ENCODE measurements around the gene ETV7. TPM values are rescaled to one million over a fixed set of nuclear protein-coding genes. Genes with fewer than 3 reads are reported as not detected.

The ETV7 gene
- total RNA-seq, 4 donors from 2014 or later = 1.3 to 1.5 TPM; not detected in 2

- ATAC-seq = no peak
- 60 to 91% methylated on average over 1 to 2 of the region's 3 CpGs for WGBS, 2 donors (ENCODE audit: low coverage in 1 of 2)
- Histone ChIP-seq H3K27me3 (peaks cover 49% of the 10 kb centered on the region), H3K9me3 (no peaks in the 10 kb centered on the region), H3K27ac (no peak within 1 kb of the TSS), H3K4me1 (peaks cover 0 to 12% (median 0%) of the 10 kb centered on the region in 3 donors), H3K4me3 (no peak within 1 kb of the TSS), H3K36me3 (no peaks in the 10 kb centered on the region)
- no peak for TF ChIP-seq EP300 (IDR thresholded peaks at IDR 0.05)
- no peak for TF ChIP-seq POLR2AphosphoS5 (IDR thresholded peaks at IDR 0.05)
- TF ChIP-seq, protein P1, sequence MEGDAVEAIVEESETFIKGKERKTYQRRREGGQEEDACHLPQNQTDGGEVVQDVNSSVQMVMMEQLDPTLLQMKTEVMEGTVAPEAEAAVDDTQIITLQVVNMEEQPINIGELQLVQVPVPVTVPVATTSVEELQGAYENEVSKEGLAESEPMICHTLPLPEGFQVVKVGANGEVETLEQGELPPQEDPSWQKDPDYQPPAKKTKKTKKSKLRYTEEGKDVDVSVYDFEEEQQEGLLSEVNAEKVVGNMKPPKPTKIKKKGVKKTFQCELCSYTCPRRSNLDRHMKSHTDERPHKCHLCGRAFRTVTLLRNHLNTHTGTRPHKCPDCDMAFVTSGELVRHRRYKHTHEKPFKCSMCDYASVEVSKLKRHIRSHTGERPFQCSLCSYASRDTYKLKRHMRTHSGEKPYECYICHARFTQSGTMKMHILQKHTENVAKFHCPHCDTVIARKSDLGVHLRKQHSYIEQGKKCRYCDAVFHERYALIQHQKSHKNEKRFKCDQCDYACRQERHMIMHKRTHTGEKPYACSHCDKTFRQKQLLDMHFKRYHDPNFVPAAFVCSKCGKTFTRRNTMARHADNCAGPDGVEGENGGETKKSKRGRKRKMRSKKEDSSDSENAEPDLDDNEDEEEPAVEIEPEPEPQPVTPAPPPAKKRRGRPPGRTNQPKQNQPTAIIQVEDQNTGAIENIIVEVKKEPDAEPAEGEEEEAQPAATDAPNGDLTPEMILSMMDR (IDR thresholded peaks at IDR 0.05) = no peak
- no peak for TF ChIP-seq POLR2A (IDR thresholded peaks at IDR 0.05)
These were observed 50.7 kb downstream of the ETV7 start, which contains the start of gene BNIP5 for GRCh38 chr6:36336779-36337241. Gene BNIP5, minus strand, starts transcription at chr6:36336888. Its CDS starts 6,198 bp downstream, at chr6:36330690.

DNA sequence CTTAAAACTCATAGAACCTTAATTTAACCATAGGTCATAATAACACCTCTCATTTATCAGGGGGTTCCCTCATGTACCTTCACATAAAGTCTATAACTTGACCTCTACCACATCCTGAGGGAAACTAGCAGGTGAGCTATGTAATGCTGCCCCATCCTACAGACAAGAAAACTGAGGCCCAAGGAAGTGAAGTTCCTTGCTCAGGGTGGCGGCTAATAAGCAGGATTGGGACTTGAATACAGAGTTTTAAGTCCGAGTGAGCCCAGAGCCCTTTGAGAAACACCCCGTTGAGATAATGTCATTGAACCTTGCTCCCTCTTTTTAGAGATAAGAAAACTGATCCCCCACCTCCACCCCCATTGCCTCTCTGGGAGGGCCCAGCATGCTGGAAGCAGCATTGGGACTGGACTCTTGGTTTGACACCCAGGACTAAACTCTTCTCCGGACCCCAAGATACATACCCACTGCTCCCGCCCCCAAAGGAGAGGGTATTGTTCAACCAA lies 51.2 kb downstream of the ETV7 start:
- no peaks in the 10 kb centered on the region for H3K9me3 ChIP-seq
- no peak for TF ChIP-seq EP300 (IDR thresholded peaks at IDR 0.05)
- no peak for TF ChIP-seq POLR2AphosphoS5 (IDR thresholded peaks at IDR 0.05)
- TF ChIP-seq, protein P1 (IDR thresholded peaks at IDR 0.05) = no peak
- no peak for TF ChIP-seq POLR2A (IDR thresholded peaks at IDR 0.05)
- no peaks in the 10 kb centered on the region for H3K36me3 ChIP-seq
- H3K27me3 ChIP-seq = peaks cover 46% of the 10 kb centered on the region
- WGBS, 2 donors (ENCODE audit: low coverage in 1 of 2) = 87 to 100% methylated on average over 2 to 3 of the region's 5 CpGs
- H3K27ac ChIP-seq = no peak overlapping the region
- no peak for ATAC-seq
- peaks cover 0 to 8% (median 0%) of the 10 kb centered on the region in 3 donors for H3K4me1 ChIP-seq
- H3K4me3 ChIP-seq = no peak overlapping the region

GRCh38 chr6:36335465-36336207 lies 51.8 kb downstream of the ETV7 start:
- Histone ChIP-seq H3K36me3 (no peaks in the 10 kb centered on the region), H3K27ac (no peak overlapping the region), H3K9me3 (no peaks in the 10 kb centered on the region), H3K27me3 (peaks cover 47% of the 10 kb centered on the region), H3K4me3 (no peak overlapping the region), H3K4me1 (peaks cover 0 to 2% (median 0%) of the 10 kb centered on the region in 3 donors)
- WGBS, 2 donors (ENCODE audit: low coverage in 1 of 2) = 87 to 93% methylated on average over 8 to 11 of the region's 14 CpGs
- no peak for ATAC-seq
- TF ChIP-seq, protein P1 (IDR thresholded peaks at IDR 0.05) = no peak
- no peak for TF ChIP-seq EP300 (IDR thresholded peaks at IDR 0.05)
- TF ChIP-seq POLR2AphosphoS5 (IDR thresholded peaks at IDR 0.05) = no peak
- no peak for TF ChIP-seq POLR2A (IDR thresholded peaks at IDR 0.05)

- Histone ChIP-seq H3K4me3 (no peak overlapping the region), H3K27ac (peak overlapping the region in 1 of 4 donors; percentile 51), H3K9me3 (no peaks in the 10 kb centered on the region), H3K4me1 (no peaks in the 10 kb centered on the region), H3K36me3 (no peaks in the 10 kb centered on the region), H3K27me3 (peaks cover 50% of the 10 kb centered on the region)
- no peak for ATAC-seq
- 61 to 71% methylated on average over 5 to 14 of the region's 14 CpGs for WGBS, 2 donors (ENCODE audit: low coverage in 1 of 2)
- TF ChIP-seq POLR2AphosphoS5 (IDR thresholded peaks at IDR 0.05) = no peak
These were observed 52.5 kb downstream of the ETV7 start for GRCh38 chr6:36334832-36335459.

GRCh38 chr6:36333931-36334725 lies 53.3 kb downstream of the ETV7 start:
- 39 to 43% methylated on average over 7 to 9 of the region's 20 CpGs for WGBS, 2 donors (ENCODE audit: low coverage in 1 of 2)
- no peaks in the 10 kb centered on the region for H3K9me3 ChIP-seq
- peaks cover 51% of the 10 kb centered on the region for H3K27me3 ChIP-seq
- H3K36me3 ChIP-seq = no peaks in the 10 kb centered on the region
- H3K4me1 ChIP-seq = no peaks in the 10 kb centered on the region
- peak; percentile 65 for ATAC-seq
- no peak overlapping the region for H3K4me3 ChIP-seq
- H3K27ac ChIP-seq = peak overlapping the region in 1 of 4 donors; percentile 51
- TF ChIP-seq POLR2A (IDR thresholded peaks at IDR 0.05) (no peak), POLR2AphosphoS5 (IDR thresholded peaks at IDR 0.05) (no peak), EP300 (IDR thresholded peaks at IDR 0.05) (no peak)
- TF ChIP-seq, protein P1 (IDR thresholded peaks at IDR 0.05) = no peak

All from gastroesophageal sphincter (tissue), 4 donors.